SK-N-SH (cell line): ENCODE results near the gene STK17B.

Experiments
- CHD2 ChIP-seq: fragments of 150-350 bp; IDR thresholded peaks from 2 replicates; pipeline ENCODE4 v1.6.1; 2018; ENCODE audit warnings: low read length; ENCODE audit not compliant: partially characterized antibody
- EP300 ChIP-seq, 2 experiments: IDR thresholded peaks; 2 replicates each; pipeline versions ENCODE4 v1.4.0 to v1.6.1; 2012; ENCODE audit warnings: borderline replicate concordance in 1 of 2, low read depth in 1 of 2, low read length in 1 of 2
- POLR2AphosphoS5 ChIP-seq: IDR thresholded peaks from 2 replicates; pipeline ENCODE4 v1.6.1; 2012; ENCODE audit warnings: low read depth, low read length
- RFX5 ChIP-seq: IDR thresholded peaks from 2 replicates; pipeline ENCODE4 v1.6.1; 2012; ENCODE audit warnings: mild to moderate bottlenecking, improper control_type of control experiment, low read length
- SIN3A ChIP-seq: IDR thresholded peaks from 2 replicates; pipeline ENCODE4 v1.6.1; 2012; ENCODE audit warnings: low read depth, mild to moderate bottlenecking, low read length, moderate library complexity, borderline replicate concordance
- YY1 ChIP-seq: IDR thresholded peaks from 2 replicates; pipeline ENCODE4 v1.4.0; 2012; ENCODE audit warnings: low read depth, mild to moderate bottlenecking
- TF ChIP-seq, protein P1 (sequence below): fragments of 200-600 bp; sonication (generic); IDR thresholded peaks from 2 replicates; pipeline ENCODE4 v1.6.1; 2017; ENCODE audit warnings: antibody characterized with exemption, mild to moderate bottlenecking, moderate library complexity
- TF ChIP-seq, protein P2 (sequence below): IDR thresholded peaks from 2 replicates; pipeline ENCODE4 v1.4.0; 2012; ENCODE audit warnings: low read depth
- TF ChIP-seq, protein P3 (sequence below): IDR thresholded peaks from 2 replicates; pipeline ENCODE4 v1.6.1; 2012; ENCODE audit warnings: mild to moderate bottlenecking, low read depth, low read length, moderate library complexity

DNA sequence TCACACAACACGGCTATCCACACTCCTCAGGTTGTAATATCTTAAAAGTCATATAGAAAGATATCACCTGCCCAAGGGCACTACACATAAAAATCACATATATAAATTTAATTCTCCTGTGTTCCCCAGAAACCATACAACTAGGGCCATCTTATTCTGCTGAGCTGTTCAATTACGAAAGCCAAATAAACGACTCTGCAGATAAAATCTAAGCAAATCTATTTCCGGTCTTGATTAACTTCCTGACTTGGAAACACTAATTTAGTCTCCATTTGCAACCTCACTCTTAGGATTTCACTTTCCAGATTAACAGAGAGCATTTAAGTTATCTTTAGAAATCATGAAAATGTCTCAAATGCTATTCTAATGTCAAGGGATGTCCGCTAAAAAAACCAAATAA lies 23.9 kb upstream of the STK17B start:
- TF ChIP-seq CHD2 (no peak), EP300 (IDR thresholded peaks at IDR 0.05; ENCODE audit: borderline replicate concordance in 1 of 2, low read depth in 1 of 2, low read length in 1 of 2) (no peak), POLR2AphosphoS5 (no peak), SIN3A (no peak), YY1 (no peak), RFX5 (no peak)
- TF ChIP-seq, protein P1, sequence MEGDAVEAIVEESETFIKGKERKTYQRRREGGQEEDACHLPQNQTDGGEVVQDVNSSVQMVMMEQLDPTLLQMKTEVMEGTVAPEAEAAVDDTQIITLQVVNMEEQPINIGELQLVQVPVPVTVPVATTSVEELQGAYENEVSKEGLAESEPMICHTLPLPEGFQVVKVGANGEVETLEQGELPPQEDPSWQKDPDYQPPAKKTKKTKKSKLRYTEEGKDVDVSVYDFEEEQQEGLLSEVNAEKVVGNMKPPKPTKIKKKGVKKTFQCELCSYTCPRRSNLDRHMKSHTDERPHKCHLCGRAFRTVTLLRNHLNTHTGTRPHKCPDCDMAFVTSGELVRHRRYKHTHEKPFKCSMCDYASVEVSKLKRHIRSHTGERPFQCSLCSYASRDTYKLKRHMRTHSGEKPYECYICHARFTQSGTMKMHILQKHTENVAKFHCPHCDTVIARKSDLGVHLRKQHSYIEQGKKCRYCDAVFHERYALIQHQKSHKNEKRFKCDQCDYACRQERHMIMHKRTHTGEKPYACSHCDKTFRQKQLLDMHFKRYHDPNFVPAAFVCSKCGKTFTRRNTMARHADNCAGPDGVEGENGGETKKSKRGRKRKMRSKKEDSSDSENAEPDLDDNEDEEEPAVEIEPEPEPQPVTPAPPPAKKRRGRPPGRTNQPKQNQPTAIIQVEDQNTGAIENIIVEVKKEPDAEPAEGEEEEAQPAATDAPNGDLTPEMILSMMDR = no peak
- TF ChIP-seq, protein P2, sequence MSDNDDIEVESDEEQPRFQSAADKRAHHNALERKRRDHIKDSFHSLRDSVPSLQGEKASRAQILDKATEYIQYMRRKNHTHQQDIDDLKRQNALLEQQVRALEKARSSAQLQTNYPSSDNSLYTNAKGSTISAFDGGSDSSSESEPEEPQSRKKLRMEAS = no peak
- TF ChIP-seq, protein P3, sequence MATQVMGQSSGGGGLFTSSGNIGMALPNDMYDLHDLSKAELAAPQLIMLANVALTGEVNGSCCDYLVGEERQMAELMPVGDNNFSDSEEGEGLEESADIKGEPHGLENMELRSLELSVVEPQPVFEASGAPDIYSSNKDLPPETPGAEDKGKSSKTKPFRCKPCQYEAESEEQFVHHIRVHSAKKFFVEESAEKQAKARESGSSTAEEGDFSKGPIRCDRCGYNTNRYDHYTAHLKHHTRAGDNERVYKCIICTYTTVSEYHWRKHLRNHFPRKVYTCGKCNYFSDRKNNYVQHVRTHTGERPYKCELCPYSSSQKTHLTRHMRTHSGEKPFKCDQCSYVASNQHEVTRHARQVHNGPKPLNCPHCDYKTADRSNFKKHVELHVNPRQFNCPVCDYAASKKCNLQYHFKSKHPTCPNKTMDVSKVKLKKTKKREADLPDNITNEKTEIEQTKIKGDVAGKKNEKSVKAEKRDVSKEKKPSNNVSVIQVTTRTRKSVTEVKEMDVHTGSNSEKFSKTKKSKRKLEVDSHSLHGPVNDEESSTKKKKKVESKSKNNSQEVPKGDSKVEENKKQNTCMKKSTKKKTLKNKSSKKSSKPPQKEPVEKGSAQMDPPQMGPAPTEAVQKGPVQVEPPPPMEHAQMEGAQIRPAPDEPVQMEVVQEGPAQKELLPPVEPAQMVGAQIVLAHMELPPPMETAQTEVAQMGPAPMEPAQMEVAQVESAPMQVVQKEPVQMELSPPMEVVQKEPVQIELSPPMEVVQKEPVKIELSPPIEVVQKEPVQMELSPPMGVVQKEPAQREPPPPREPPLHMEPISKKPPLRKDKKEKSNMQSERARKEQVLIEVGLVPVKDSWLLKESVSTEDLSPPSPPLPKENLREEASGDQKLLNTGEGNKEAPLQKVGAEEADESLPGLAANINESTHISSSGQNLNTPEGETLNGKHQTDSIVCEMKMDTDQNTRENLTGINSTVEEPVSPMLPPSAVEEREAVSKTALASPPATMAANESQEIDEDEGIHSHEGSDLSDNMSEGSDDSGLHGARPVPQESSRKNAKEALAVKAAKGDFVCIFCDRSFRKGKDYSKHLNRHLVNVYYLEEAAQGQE = no peak
